ENCODE measurements around the gene LDLR. TPM values are rescaled to one million over a fixed set of nuclear protein-coding genes. Genes with fewer than 3 reads are reported as not detected.
A peak's percentile ranks its signal among the peaks of the same experiment; 100 is the strongest.
"Not testable (repeated sequence)": the region's sequence is repeated elsewhere in the genome, so short reads cannot be mapped to it uniquely, and the experiment has no call there.

Gene LDLR
- polyA plus RNA-seq, 3 donors: 19.9 to 24.8 (median 23.3) TPM

DNA sequence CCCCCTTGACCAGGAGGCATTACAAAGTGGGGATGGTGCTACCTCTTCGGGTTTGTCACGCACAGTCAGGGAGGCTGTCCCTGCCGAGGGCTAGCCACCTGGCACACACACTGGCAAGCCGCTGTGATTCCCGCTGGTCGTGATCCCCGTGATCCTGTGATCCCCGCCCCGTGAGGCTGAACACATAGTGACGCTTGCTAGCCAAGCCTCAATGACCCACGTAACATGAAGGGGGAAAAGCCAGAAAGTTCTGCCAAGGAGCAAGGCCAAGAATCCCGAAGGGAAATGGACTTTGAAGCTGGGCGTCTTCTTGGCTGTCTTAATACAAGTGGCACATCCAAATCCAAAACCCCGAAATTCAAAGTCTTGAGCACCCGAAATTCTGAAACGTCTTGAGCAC, 13.7 kb downstream of the LDLR start:
- DNase-seq (ENCODE audit: low read depth in 3 of 3, low spot score in 2 of 3): no peak

DNA sequence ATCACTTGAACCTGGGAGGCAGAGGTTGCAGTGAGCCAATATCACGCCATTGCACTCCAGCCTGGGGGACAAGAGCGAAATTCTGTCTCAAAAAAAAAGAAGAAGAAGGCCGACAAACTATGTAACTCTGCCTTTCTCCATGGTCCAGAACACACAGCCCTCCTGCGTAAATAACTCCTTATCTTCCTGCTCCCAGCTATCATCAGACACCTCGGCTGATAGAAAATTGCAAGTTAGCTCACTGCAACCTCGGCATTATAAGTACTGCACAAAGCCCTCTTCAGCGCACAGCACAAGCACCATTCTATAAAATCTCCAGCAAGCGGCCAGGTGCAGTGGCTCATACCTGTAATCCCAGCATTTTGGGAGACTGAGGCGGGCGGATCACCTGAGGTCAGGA, 14.4 kb downstream of the LDLR start:
- DNase-seq (ENCODE audit: low read depth in 3 of 3, low spot score in 2 of 3): not testable (repeated sequence)

DNA sequence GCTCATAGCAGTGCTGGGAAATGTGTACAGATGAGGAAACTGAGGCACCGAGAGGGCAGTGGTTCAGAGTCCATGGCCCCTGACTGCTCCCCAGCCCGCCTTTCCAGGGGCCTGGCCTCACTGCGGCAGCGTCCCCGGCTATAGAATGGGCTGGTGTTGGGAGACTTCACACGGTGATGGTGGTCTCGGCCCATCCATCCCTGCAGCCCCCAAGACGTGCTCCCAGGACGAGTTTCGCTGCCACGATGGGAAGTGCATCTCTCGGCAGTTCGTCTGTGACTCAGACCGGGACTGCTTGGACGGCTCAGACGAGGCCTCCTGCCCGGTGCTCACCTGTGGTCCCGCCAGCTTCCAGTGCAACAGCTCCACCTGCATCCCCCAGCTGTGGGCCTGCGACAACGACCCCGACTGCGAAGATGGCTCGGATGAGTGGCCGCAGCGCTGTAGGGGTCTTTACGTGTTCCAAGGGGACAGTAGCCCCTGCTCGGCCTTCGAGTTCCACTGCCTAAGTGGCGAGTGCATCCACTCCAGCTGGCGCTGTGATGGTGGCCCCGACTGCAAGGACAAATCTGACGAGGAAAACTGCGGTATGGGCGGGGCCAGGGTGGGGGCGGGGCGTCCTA, 15.9 kb downstream of the LDLR start:
- DNase-seq (ENCODE audit: low read depth in 3 of 3, low spot score in 2 of 3): no peak

DNA sequence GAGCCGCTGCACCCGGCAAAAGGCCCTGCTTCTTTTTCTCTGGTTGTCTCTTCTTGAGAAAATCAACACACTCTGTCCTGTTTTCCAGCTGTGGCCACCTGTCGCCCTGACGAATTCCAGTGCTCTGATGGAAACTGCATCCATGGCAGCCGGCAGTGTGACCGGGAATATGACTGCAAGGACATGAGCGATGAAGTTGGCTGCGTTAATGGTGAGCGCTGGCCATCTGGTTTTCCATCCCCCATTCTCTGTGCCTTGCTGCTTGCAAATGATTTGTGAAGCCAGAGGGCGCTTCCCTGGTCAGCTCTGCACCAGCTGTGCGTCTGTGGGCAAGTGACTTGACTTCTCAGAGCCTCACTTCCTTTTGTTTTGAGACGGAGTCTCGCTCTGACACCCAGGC, 17.2 kb downstream of the LDLR start:
- no peak for DNase-seq (ENCODE audit: low read depth in 3 of 3, low spot score in 2 of 3)

DNA sequence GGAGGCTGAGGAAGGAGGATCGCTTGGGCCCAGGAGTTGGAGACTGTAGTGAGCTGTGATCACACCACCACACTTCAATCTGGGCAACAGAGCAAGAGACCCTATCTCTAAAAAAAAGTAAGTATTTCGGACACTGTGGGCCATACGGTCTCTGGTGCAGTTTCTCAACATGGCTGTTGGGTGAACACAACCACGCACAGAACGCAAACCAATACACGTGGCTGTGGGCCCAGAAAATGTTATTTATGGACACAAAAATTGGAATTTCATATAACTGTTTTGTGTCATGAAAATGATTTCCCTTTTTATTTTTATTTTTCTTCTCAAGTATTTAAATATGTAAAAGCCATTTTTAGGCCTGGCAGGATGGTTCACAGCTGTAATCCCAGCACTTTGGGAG, 19.5 kb downstream of the LDLR start:
- DNase-seq (ENCODE audit: low read depth in 3 of 3, low spot score in 2 of 3): no peak

DNA sequence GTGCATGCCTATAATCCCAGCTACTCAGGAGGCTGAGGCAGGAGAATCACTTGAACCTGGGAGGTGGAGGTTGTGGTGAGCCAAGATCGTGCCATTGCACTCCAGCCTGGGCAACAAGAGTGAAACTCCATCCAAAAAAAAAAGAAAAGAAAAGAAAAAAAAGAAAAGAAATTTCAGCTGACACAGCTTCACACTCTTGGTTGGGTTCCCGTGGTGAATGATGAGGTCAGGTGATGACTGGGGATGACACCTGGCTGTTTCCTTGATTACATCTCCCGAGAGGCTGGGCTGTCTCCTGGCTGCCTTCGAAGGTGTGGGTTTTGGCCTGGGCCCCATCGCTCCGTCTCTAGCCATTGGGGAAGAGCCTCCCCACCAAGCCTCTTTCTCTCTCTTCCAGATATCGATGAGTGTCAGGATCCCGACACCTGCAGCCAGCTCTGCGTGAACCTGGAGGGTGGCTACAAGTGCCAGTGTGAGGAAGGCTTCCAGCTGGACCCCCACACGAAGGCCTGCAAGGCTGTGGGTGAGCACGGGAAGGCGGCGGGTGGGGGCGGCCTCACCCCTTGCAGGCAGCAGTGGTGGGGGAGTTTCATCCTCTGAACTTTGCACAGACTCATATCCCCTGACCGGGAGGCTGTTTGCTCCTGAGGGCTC, 22.0 kb downstream of the LDLR start:
- no peak for DNase-seq (ENCODE audit: low read depth in 3 of 3, low spot score in 2 of 3)

DNA sequence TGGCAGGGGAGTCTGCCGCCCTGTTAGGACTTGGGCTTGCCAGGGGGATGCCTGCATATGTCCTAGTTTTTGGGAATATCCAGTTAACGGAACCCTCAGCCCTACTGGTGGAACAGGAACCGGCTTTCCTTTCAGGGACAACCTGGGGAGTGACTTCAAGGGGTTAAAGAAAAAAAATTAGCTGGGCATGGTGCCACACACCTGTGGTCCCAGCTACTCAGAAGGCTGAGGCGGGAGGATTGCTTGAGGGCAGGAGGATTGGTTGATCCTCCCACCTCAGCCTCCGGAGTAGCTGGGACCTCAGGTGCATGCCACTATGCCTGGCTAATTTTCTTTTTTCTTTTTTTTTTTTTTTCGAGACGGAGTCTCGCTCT, 22.5 kb downstream of the LDLR start:
- DNase-seq (ENCODE audit: low read depth in 3 of 3, low spot score in 2 of 3): no peak

DNA sequence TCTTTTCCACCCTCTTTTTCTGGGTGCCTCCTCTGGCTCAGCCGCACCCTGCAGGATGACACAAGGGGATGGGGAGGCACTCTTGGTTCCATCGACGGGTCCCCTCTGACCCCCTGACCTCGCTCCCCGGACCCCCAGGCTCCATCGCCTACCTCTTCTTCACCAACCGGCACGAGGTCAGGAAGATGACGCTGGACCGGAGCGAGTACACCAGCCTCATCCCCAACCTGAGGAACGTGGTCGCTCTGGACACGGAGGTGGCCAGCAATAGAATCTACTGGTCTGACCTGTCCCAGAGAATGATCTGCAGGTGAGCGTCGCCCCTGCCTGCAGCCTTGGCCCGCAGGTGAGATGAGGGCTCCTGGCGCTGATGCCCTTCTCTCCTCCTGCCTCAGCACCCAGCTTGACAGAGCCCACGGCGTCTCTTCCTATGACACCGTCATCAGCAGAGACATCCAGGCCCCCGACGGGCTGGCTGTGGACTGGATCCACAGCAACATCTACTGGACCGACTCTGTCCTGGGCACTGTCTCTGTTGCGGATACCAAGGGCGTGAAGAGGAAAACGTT, 24.0 kb downstream of the LDLR start:
- DNase-seq (ENCODE audit: low read depth in 3 of 3, low spot score in 2 of 3): no peak

DNA sequence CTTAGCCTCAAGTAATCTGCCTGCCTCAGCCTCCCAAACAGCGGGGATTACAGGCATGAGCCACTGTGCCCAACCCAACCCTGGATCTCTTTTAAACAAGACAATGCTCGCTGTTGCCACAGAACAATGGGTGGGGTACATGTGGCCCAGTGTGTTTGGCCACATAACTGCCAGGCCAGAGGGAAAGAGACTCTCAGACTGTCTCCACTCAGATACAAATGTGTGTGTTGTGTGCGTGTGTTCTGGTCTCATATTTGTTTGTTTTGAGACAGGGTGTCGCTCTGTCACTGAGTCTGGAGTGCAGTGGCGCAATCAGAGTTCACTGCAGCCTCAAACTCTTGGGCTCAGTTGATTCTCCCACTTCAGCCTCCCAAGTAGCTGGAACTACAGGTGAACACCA, 25.8 kb downstream of the LDLR start:
- no peak for DNase-seq (ENCODE audit: low read depth in 3 of 3, low spot score in 2 of 3)

DNA sequence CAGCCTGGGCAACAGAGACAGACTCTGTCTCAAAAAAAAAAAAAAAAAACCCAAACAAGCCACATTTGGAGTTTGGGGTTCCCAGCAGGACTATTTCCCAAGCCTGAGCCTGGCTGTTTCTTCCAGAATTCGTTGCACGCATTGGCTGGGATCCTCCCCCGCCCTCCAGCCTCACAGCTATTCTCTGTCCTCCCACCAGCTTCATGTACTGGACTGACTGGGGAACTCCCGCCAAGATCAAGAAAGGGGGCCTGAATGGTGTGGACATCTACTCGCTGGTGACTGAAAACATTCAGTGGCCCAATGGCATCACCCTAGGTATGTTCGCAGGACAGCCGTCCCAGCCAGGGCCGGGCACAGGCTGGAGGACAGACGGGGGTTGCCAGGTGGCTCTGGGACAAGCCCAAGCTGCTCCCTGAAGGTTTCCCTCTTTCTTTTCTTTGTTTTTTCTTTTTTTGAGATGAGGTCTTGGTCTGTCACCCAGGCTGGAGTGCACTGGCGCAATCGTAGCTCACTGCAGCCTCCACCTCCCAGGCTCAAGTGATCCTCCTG, 26.7 kb downstream of the LDLR start:
- DNase-seq (ENCODE audit: low read depth in 3 of 3, low spot score in 2 of 3): no peak

DNA sequence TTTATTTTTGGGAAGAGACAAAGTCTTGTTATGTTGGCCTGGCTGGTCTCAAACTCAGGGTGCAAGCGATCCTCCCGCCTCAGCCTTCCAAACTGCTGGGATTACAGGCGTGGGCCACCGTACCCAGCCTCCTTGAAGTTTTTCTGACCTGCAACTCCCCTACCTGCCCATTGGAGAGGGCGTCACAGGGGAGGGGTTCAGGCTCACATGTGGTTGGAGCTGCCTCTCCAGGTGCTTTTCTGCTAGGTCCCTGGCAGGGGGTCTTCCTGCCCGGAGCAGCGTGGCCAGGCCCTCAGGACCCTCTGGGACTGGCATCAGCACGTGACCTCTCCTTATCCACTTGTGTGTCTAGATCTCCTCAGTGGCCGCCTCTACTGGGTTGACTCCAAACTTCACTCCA, 27.2 kb downstream of the LDLR start:
- DNase-seq (ENCODE audit: low read depth in 3 of 3, low spot score in 2 of 3): no peak

DNA sequence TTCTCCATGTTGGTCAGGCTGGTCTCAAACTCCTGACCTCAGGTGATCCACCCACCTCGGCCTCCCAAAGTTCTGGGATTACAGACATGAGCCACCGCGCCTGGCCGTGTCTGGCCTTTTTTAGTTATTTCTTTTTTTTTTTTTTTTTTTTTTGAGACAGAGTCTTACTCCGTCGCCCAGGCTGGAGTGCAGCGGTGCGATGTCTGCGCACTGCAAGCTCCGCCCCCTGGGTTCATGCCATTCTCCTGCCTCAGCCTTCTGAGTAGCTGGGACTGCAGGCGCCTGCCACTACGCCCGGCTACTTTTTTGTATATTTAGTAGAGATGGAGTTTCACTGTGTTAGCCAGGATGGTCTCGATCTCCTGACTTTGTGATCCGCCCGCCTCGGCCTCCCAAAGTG, 32.7 kb downstream of the LDLR start:
- not testable (repeated sequence) for DNase-seq (ENCODE audit: low read depth in 3 of 3, low spot score in 2 of 3)

DNA sequence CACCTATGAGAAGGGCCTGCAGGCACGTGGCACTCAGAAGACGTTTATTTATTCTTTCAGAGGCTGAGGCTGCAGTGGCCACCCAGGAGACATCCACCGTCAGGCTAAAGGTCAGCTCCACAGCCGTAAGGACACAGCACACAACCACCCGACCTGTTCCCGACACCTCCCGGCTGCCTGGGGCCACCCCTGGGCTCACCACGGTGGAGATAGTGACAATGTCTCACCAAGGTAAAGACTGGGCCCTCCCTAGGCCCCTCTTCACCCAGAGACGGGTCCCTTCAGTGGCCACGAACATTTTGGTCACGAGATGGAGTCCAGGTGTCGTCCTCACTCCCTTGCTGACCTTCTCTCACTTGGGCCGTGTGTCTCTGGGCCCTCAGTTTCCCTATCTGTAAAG, 33.9 kb downstream of the LDLR start:
- DNase-seq (ENCODE audit: low read depth in 3 of 3, low spot score in 2 of 3): no peak

DNA sequence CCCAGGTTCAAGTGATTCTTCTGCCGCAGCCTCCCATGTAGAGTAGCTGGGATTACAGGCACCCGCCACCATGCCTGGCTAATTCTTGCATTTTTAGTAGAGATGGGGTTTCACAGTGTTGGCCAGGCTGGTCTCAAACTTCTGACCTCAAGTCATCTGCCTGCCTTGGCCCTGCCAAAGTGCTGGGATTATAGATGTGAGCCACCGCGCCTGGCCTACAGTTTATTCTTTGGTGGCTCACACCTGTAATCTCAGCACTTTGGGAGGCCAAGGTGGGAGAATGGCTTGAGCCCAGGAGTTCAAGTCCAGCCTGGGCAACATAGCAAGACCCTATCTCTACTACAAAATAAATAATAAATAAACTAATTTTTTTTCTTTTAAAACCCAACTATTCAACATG, 34.9 kb downstream of the LDLR start:
- not testable (repeated sequence) for DNase-seq (ENCODE audit: low read depth in 3 of 3, low spot score in 2 of 3)

DNA sequence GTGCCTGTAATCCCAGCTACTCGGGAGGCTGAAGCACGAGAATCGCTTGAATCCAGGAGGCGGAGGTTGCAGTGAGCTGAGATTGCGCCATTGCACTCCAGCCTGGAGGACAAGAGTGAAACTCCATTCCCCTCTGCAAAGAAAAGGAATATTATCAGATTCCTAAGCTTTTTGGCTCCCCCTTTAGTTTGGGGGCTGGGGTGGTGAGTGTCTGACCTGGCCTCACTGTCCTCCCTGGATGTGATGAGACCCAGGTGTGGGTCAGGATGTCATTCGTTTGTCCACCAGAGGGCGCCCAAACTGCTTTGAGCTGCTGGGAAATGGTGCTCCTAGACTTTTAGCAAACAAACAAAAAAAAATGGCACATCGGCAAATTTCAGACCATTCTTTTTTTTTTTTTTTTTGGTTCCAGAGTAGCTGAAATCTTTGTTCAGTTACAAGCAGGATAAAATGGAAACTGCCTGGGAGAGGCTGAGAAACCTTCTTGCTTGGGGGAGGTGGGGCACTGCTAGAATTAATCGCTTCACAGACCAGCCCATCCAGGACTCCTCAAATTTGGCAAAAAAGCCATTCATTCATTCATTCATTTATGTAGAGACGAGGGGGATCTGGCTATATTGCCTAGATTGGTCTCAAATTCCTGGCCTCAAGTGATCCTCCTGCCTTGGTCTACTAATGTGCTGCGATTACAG, 36.9 kb downstream of the LDLR start:
- peak in 2 of 3 donors; percentile 57 to 68 for DNase-seq (ENCODE audit: low read depth in 3 of 3, low spot score in 2 of 3)

DNA sequence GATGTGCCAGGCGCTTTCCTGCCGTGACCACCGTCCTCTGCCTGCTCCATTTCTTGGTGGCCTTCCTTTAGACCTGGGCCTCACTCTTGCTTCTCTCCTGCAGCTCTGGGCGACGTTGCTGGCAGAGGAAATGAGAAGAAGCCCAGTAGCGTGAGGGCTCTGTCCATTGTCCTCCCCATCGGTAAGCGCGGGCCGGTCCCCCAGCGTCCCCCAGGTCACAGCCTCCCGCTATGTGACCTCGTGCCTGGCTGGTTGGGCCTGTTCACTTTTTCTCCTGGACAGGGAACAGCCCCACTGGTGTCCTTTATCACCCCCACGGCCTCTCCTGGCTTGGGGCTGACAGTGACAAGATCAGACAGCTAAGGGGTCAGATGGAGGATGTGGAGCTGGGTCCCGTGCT, 38.6 kb downstream of the LDLR start:
- no peak for DNase-seq (ENCODE audit: low read depth in 3 of 3, low spot score in 2 of 3)

DNA sequence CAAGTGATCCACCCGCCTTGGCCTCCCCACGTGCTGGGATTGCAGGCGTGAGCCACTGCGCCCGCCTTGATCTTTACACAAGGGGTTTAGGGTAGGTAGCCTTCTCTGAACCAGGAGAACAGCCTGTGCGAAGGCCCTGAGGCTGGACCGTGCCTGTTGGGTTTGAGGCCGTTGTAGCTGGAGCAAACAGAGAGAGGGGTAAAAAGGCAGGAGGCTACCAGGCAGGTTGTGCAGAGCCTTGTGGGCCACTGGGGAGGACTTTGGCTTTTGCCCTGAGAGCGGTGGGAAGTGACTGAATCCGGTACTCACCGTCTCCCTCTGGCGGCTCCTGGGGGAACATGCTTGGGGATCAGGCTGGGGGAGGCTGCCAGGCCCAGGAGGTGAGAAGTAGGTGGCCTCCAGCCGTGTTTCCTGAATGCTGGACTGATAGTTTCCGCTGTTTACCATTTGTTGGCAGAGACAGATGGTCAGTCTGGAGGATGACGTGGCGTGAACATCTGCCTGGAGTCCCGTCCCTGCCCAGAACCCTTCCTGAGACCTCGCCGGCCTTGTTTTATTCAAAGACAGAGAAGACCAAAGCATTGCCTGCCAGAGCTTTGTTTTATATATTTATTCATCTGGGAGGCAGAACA, 41.7 kb downstream of the LDLR start:
- peak in 1 of 3 donors; percentile 40 for DNase-seq (ENCODE audit: low read depth in 3 of 3, low spot score in 2 of 3)

DNA sequence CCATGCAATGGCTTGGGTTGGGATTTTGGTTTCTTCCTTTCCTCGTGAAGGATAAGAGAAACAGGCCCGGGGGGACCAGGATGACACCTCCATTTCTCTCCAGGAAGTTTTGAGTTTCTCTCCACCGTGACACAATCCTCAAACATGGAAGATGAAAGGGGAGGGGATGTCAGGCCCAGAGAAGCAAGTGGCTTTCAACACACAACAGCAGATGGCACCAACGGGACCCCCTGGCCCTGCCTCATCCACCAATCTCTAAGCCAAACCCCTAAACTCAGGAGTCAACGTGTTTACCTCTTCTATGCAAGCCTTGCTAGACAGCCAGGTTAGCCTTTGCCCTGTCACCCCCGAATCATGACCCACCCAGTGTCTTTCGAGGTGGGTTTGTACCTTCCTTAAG, 42.2 kb downstream of the LDLR start:
- DNase-seq (ENCODE audit: low read depth in 3 of 3, low spot score in 2 of 3): no peak

DNA sequence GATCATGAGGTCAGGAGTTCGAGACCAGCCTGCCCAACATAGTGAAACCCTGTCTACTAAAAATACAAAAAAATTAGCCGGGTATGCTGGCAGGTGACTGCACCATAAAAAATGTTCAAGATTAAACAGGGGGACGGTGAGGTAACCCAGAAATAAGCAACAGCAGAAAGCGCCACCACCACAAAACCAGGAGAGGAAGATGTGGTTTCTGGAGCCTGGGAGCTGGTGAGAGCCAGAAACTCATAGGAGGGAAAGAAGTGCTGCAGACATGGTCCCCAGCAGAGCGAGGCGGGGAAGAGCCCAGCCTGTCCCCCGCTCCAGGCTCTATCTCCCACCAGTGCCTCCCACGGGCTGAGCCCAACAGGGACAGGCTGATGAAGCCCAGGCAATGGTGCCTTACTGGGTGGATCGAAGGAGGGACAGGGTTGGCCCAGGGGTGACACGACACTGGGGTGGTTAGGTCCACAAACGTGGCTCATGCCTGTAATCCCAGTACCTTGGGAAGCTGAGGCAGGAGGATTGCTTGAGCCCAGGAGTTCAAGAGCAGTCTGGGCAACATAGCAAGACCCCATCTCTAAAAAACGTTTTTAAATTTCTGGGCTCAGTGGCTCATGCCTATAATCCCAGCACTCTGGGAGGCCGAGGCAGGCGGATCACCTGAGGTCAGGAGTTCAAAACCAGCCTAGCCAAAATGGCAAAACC, 47.3 kb downstream of the LDLR start:
- no peak for DNase-seq (ENCODE audit: low read depth in 3 of 3, low spot score in 2 of 3)

DNA sequence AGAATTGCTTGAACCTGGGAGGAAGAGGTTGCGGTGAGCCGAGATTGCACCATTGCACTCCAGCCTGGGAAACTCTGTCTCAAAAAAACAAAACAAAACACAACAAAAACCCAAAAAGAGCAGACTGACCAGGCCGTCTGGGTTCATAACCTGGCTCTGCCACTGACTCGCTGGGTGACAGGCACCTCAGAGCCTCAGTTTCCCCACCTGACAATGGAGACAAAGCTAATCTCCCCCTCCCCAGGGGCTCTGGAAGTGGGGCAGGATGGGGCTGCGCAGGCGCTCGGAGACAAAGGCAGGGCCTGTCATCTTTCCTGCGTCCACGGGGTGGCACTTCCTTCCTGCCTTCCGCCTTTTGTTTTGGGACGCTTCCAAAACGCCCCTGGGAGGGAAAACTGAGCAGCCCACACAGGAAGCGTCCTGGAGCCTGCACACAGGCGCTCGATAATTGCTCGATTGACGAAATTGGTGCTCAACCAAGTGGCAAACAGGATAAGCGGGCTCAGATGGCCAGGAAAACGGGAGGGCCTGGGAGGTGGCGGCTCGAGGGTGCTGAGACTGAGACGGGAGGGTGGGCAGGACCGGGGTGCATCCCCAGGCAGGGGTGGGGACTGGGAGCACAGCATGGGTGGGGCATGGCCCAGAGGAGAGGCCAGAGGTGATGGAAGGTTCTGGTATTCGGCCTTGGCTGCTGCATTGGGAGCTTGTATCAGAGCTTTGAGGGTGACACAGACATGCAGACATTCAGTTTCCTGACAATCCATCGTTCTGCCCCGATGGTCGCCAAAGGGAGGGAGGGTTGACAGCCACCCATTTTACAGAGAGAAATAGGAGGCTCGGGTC, 48.5 kb downstream of the LDLR start:
- peak in 2 of 3 donors; percentile 78 to 82 for DNase-seq (ENCODE audit: low read depth in 3 of 3, low spot score in 2 of 3)

Data from right renal cortex interstitium (tissue), 3 donors.